GM23338 (cell line): ENCODE measurements around the gene ACYP1. TPM values are rescaled to one million over a fixed set of nuclear protein-coding genes. Genes with fewer than 3 reads are reported as not detected.

Experiments
- ATAC-seq: fragments of 200-7000 bp; cut with Tn5 transposase; 3 replicates; pipeline ENCODE4 v1.9.1; 2020
- DNase-seq: peaks from one replicate; pipeline ENCODE4 v3.0.0-alpha.2; 2015; ENCODE audit warnings: low spot score
- H2AFZ ChIP-seq: fragments of 200-600 bp; sonication (generic); 2 replicates; pipeline ENCODE4 v1.8.0; 2016; ENCODE audit warnings: antibody characterized with exemption, mild to moderate bottlenecking, moderate library complexity
- H3F3A ChIP-seq: fragments of 200-600 bp; sonication (generic); replicated peaks from 2 replicates; pipeline ENCODE4 v1.8.0; 2017; ENCODE audit warnings: antibody characterized with exemption, mixed run types, low read depth
- H3K27ac ChIP-seq: fragments of 200-600 bp; sonication (generic); 2 replicates; pipeline ENCODE4 v1.6.1; 2016; ENCODE audit warnings: low read depth
- H3K27me3 ChIP-seq: fragments of 200-600 bp; sonication (generic); 2 replicates; pipeline ENCODE4 v1.8.0; 2016; ENCODE audit warnings: mild to moderate bottlenecking, mixed run types, moderate library complexity; ENCODE audit not compliant: insufficient read depth
- H3K36me3 ChIP-seq: fragments of 200-600 bp; sonication (generic); 2 replicates; pipeline ENCODE4 v1.8.0; 2016; ENCODE audit warnings: mild to moderate bottlenecking; ENCODE audit not compliant: insufficient read depth
- H3K4me1 ChIP-seq: fragments of 200-600 bp; sonication (generic); 2 replicates; pipeline ENCODE4 v1.8.0; 2016; ENCODE audit warnings: mild to moderate bottlenecking, moderate library complexity; ENCODE audit not compliant: insufficient read depth
- H3K4me2 ChIP-seq: fragments of 200-600 bp; sonication (generic); 2 replicates; pipeline ENCODE4 v1.7.1; 2017; ENCODE audit warnings: mixed run types
- H3K4me3 ChIP-seq: fragments of 200-600 bp; sonication (generic); 2 replicates; pipeline ENCODE4 v1.6.1; 2016; ENCODE audit warnings: mixed run types
- H3K79me2 ChIP-seq: fragments of 200-600 bp; sonication (generic); replicated peaks from 2 replicates; pipeline ENCODE4 v1.8.0; 2017; ENCODE audit warnings: mild to moderate bottlenecking; ENCODE audit not compliant: insufficient read depth
- H3K9me2 ChIP-seq: fragments of 200-600 bp; sonication (generic); 2 replicates; pipeline ENCODE4 v1.8.0; 2017; ENCODE audit not compliant: insufficient read depth
- H4K20me1 ChIP-seq: fragments of 200-600 bp; sonication (generic); replicated peaks from 2 replicates; pipeline ENCODE4 v1.8.0; 2017; ENCODE audit warnings: mild to moderate bottlenecking; ENCODE audit not compliant: insufficient read depth
- H3K27ac Mint-ChIP-seq: 2 replicates; pipeline ENCODE4 v1.8.0; 2020; ENCODE audit warnings: inconsistent platforms, mild to moderate bottlenecking, moderate library complexity, mixed read lengths
- H3K27me3 Mint-ChIP-seq: 3 replicates; pipeline ENCODE4 v1.8.0; 2022; ENCODE audit warnings: low read depth, mild to moderate bottlenecking, moderate library complexity, mixed read lengths, inconsistent platforms; ENCODE audit not compliant: insufficient read depth, poor library complexity
- H3K36me3 Mint-ChIP-seq: 3 replicates; pipeline ENCODE4 v1.8.0; 2021; ENCODE audit warnings: low read depth, mild to moderate bottlenecking, inconsistent platforms, moderate library complexity, mixed read lengths
- H3K4me1 Mint-ChIP-seq: 3 replicates; pipeline ENCODE4 v1.8.0; 2020; ENCODE audit warnings: mild to moderate bottlenecking, inconsistent platforms, mixed read lengths
- H3K4me3 Mint-ChIP-seq: 3 replicates; pipeline ENCODE4 v1.8.0; 2021; ENCODE audit warnings: moderate library complexity, mild to moderate bottlenecking, inconsistent platforms, mixed read lengths
- H3K9me3 Mint-ChIP-seq: 3 replicates; pipeline ENCODE4 v1.8.0; 2020; ENCODE audit warnings: moderate library complexity, mild to moderate bottlenecking, inconsistent platforms, mixed read lengths
- CREB1 ChIP-seq: fragments of 250-450 bp; sonication (Bioruptor Pico); IDR thresholded peaks from 2 replicates; pipeline ENCODE4 v1.5.0; 2020; ENCODE audit warnings: low read depth, mild to moderate bottlenecking, moderate library complexity
- CTCF ChIP-seq, 2 experiments: fragments of 200-600 bp in 1 of 2; sonication (generic) in 1 of 2; conservative IDR thresholded peaks; 2 replicates each; pipeline versions ENCODE4 v1.5.1 to v1.6.1; 2016 to 2017; ENCODE audit warnings: antibody characterized with exemption in 2 of 2, low read depth in 2 of 2, mild to moderate bottlenecking in 2 of 2, moderate library complexity in 1 of 2
- EZH2 ChIP-seq: fragments of 200-600 bp; sonication (generic); IDR thresholded peaks from one replicate; pipeline ENCODE4 v1.8.0; 2017; ENCODE audit warnings: antibody characterized with exemption, mild to moderate bottlenecking, low read depth; ENCODE audit not compliant: unreplicated experiment
- EZH2phosphoT487 ChIP-seq: fragments of 200-600 bp; sonication (generic); IDR thresholded peaks from one replicate; pipeline ENCODE4 v1.8.1; 2018; ENCODE audit warnings: antibody characterized with exemption; ENCODE audit not compliant: unreplicated experiment
- NANOG ChIP-seq: IDR thresholded peaks from 2 replicates; pipeline ENCODE4 v1.6.1; 2016; ENCODE audit warnings: antibody characterized with exemption, borderline replicate concordance
- POLR2AphosphoS5 ChIP-seq: IDR thresholded peaks from 2 replicates; pipeline ENCODE4 v1.6.1; 2016; ENCODE audit warnings: antibody characterized with exemption, low read depth
- REST ChIP-seq: IDR thresholded peaks from one replicate; pipeline ENCODE4 v1.6.1; 2018; ENCODE audit warnings: antibody characterized with exemption; ENCODE audit not compliant: unreplicated experiment
- STAT1 ChIP-seq: IDR thresholded peaks from one replicate; pipeline ENCODE4 v1.6.1; 2016; ENCODE audit warnings: antibody characterized with exemption; ENCODE audit not compliant: unreplicated experiment
- ZNF114 ChIP-seq: fragments of 250-450 bp; sonication (Bioruptor Pico); IDR thresholded peaks from 2 replicates; pipeline ENCODE4 v1.5.0; 2020; ENCODE audit warnings: mild to moderate bottlenecking, moderate library complexity
- ZNF331 ChIP-seq: fragments of 250-450 bp; sonication (Bioruptor Pico); IDR thresholded peaks from 2 replicates; pipeline ENCODE4 v1.5.0; 2020; ENCODE audit warnings: low read depth, mild to moderate bottlenecking, moderate library complexity
- ZNF462 ChIP-seq: fragments of 250-450 bp; sonication (Bioruptor Pico); IDR thresholded peaks from 2 replicates; pipeline ENCODE4 v1.5.0; 2020; ENCODE audit warnings: mild to moderate bottlenecking, moderate library complexity
- polyA plus RNA-seq: library from polyadenylated mRNA; unstranded; fragments of >200 nt; fragmentation: Nextera tagmentation; extraction: Ambion mirVana; gene quantifications from 2 replicates; pipeline ENCODE4 v1.2.1, GENCODE V29; 2016
- total RNA-seq: library from RNA; depleted of rRNA; stranded (reverse); fragments of >200 nt; shearing (Covaris generic); gene quantifications from 2 replicates; pipeline ENCODE4 v1.2.3, GENCODE V29; 2014

The ACYP1 gene
- total and polyA plus RNA-seq, 2 experiments from 2014 or later, result 18.4 to 104 TPM

GRCh38 chr14:75022655-75023054, 41.2 kb downstream of the ACYP1 start:
- H3K27me3 Mint-ChIP-seq, result no peaks in the 10 kb centered on the region
- peaks cover 19% of the 10 kb centered on the region for H3K36me3 Mint-ChIP-seq
- H3K4me2 ChIP-seq, result no peak overlapping the region
- no peak overlapping the region for H3K27ac ChIP-seq
- no peaks in the 10 kb centered on the region for H3K4me1 Mint-ChIP-seq
- H3F3A ChIP-seq, result no peaks in the 10 kb centered on the region
- no peak overlapping the region for H3K4me3 ChIP-seq
- peak; percentile 47 to 59 for TF ChIP-seq CTCF (conservative IDR thresholded peaks at IDR 0.05; ENCODE audit: low read depth in 2 of 2)
- no peak for TF ChIP-seq EZH2
- H3K27me3 ChIP-seq, result no peaks in the 10 kb centered on the region
- H3K4me1 ChIP-seq, result no peaks in the 10 kb centered on the region
- DNase-seq, result peak; percentile 68
- ATAC-seq, result peak; percentile 86
- H3K9me2 ChIP-seq, result no peaks in the 10 kb centered on the region
- H3K27ac Mint-ChIP-seq, result no peak overlapping the region
- H2AFZ ChIP-seq, result no peak overlapping the region
- no peaks in the 10 kb centered on the region for H3K9me3 Mint-ChIP-seq
- no peak overlapping the region for H3K4me3 Mint-ChIP-seq
- no peaks in the 10 kb centered on the region for H3K79me2 ChIP-seq
- H3K36me3 ChIP-seq, result peaks cover 7% of the 10 kb centered on the region; the same call in 1 of the 2 replicates
- H4K20me1 ChIP-seq, result no peaks in the 10 kb centered on the region

GRCh38 chr14:75018694-75019093, 45.1 kb downstream of the ACYP1 start:
- no peaks in the 10 kb centered on the region for H3F3A ChIP-seq
- Mint-ChIP-seq H3K36me3 (peaks cover 24% of the 10 kb centered on the region), H3K4me3 (no peak overlapping the region), H3K27me3 (no peaks in the 10 kb centered on the region), H3K9me3 (no peaks in the 10 kb centered on the region), H3K4me1 (no peaks in the 10 kb centered on the region), H3K27ac (no peak overlapping the region)
- no peaks in the 10 kb centered on the region for H4K20me1 ChIP-seq
- no peaks in the 10 kb centered on the region for H3K4me1 ChIP-seq
- H2AFZ ChIP-seq, result no peak overlapping the region
- H3K4me3 ChIP-seq, result no peak overlapping the region
- no peak for ATAC-seq
- H3K9me2 ChIP-seq, result no peaks in the 10 kb centered on the region
- DNase-seq, result no peak
- TF ChIP-seq ZNF114 (CRISPR knock-in tag) (no peak), ZNF331 (CRISPR knock-in tag) (no peak), EZH2phosphoT487 (no peak), EZH2 (no peak), REST (no peak), CREB1 (CRISPR knock-in tag) (no peak), POLR2AphosphoS5 (no peak), NANOG (no peak), ZNF462 (CRISPR knock-in tag) (no peak), STAT1 (no peak)
- no peaks in the 10 kb centered on the region for H3K79me2 ChIP-seq
- H3K27me3 ChIP-seq, result no peaks in the 10 kb centered on the region
- peaks cover 14% of the 10 kb centered on the region; the same call in 1 of the 2 replicates for H3K36me3 ChIP-seq
- H3K4me2 ChIP-seq, result no peak overlapping the region
- no peak overlapping the region for H3K27ac ChIP-seq
